ENCODE measurements around the gene TBC1D13. TPM values are rescaled to one million over a fixed set of nuclear protein-coding genes. Genes with fewer than 3 reads are reported as not detected.

TBC1D13 gene
- total and polyA plus RNA-seq, 2 of the 4 experiments (the other 2 are of a cell fraction), result 9.1 to 26.4 TPM

GRCh38 chr9:128828719-128829452 lies 41.8 kb downstream of the TBC1D13 start:
- dilution Hi-C loops (cut with HindIII; ENCODE audit: low sequenced_read_pairs, unreplicated experiment), result no loop called here
- H3K36me3 ChIP-seq (ENCODE audit: control insufficient read depth, insufficient read depth, low read length), result peaks cover 29% of the 10 kb centered on the region
- WGBS, 2 experiments (ENCODE audit: extremely low coverage in 2 of 2, insufficient read length in 1 of 2), result 42% methylated on average over 7 of the region's 18 CpGs; no CpG with 5 or more reads in 1 of the 2 experiments
- peak overlapping the region; percentile 96 for H3K4me2 ChIP-seq (ENCODE audit: low read depth, low read length)
- CTCF ChIA-PET, result interaction anchor here (0.8 to 3.2 kb wide), 3 partner anchors 11 to 100 kb away, joined by 3 to 11 read pairs (median 6); partner anchors contain the start of gene ENDOG
- peak overlapping the region; percentile 73 for H3K27ac ChIP-seq (ENCODE audit: insufficient read depth, low read length)
- peak overlapping the region; percentile 45 for H3K4ac ChIP-seq (ENCODE audit: low read depth, low read length)
- TF ChIP-seq USF2 (IDR thresholded peaks at IDR 0.05; ENCODE audit: low read depth, low read length) (no peak), BHLHE40 (IDR thresholded peaks at IDR 0.05; ENCODE audit: low read depth, low read length) (no peak), RAD21 (IDR thresholded peaks at IDR 0.05; ENCODE audit: low read length) (no peak), CEBPB (IDR thresholded peaks at IDR 0.05; ENCODE audit: low read depth, low read length) (no peak), RCOR1 (IDR thresholded peaks at IDR 0.05; ENCODE audit: insufficient replicate concordance, low read length) (no peak), MAFK (IDR thresholded peaks at IDR 0.05; ENCODE audit: low read depth, low read length) (no peak), SMC3 (IDR thresholded peaks at IDR 0.05; ENCODE audit: low read depth, low read length) (no peak), POLR2A (IDR thresholded peaks at IDR 0.05; ENCODE audit: low read depth, low read length) (no peak), RFX5 (IDR thresholded peaks at IDR 0.05; ENCODE audit: low read depth, low read length) (no peak), FOS (IDR thresholded peaks at IDR 0.05; ENCODE audit: low read depth, low read length) (no peak), CHD1 (IDR thresholded peaks at IDR 0.05; ENCODE audit: low read depth, low read length) (no peak), NFE2L2 (IDR thresholded peaks at IDR 0.05; ENCODE audit: low read depth, low read length) (no peak), MXI1 (IDR thresholded peaks at IDR 0.05; ENCODE audit: borderline replicate concordance, low read depth, low read length) (no peak), ELK1 (IDR thresholded peaks at IDR 0.05; ENCODE audit: borderline replicate concordance, low read depth, low read length) (no peak), CTCF (conservative IDR thresholded peaks at IDR 0.05; ENCODE audit: low read depth, low read length) (no peak)
- peaks cover 23% of the 10 kb centered on the region in 2 experiments for H3K79me1 ChIP-seq (ENCODE audit: low read depth in 1 of 2, low read length in 2 of 2)
- H2BK120ac ChIP-seq (ENCODE audit: low read depth, low read length), result no peak overlapping the region
- POLR2A ChIA-PET (ENCODE audit: unreplicated experiment), result no interaction called here
- H2BK5ac ChIP-seq (ENCODE audit: low read depth, low read length, poor library complexity, severe bottlenecking), result peak overlapping the region; percentile 44
- H3K4me3 ChIP-seq (ENCODE audit: insufficient read depth, low read depth, low read length), result peak overlapping the region; percentile 80
- H2BK20ac ChIP-seq (ENCODE audit: low read depth, low read length), result no peak overlapping the region
- H4K20me1 ChIP-seq (ENCODE audit: insufficient read depth, low read length), result peaks cover 3% of the 10 kb centered on the region; the same call in 1 of the 2 replicates
- H3K23ac ChIP-seq (ENCODE audit: low read depth, low read length), result peak overlapping the region; percentile 78
- no peaks in the 10 kb centered on the region for H3K9me3 ChIP-seq (ENCODE audit: control insufficient read depth, insufficient read depth, low read length)
- DNase-seq (no peak), ATAC-seq (ENCODE audit: low read depth) (no peak; the same call in 1 of the 2 replicates)
- peak overlapping the region; percentile 79 for H3K14ac ChIP-seq (replicated peaks; ENCODE audit: low read depth, low read length)
- peak overlapping the region; percentile 95 for H2AK9ac ChIP-seq (replicated peaks; ENCODE audit: low read depth, low read length, poor library complexity)
- no peak overlapping the region for H3K18ac ChIP-seq (ENCODE audit: low read depth, low read length)
- peak overlapping the region; percentile 25 to 83; a peak in 2 of 4 replicates for H4K8ac ChIP-seq (ENCODE audit: low read depth in 2 of 2, low read length in 2 of 2)
- no peak overlapping the region for H4K5ac ChIP-seq (ENCODE audit: low read depth, low read length)
- H3K4me1 ChIP-seq (ENCODE audit: control insufficient read depth, insufficient read depth, low read length), result peaks cover 5% of the 10 kb centered on the region; the same call in 1 of the 2 replicates
- intact Hi-C loops (cut with micrococcal nuclease), result no loop called here
- H3K27me3 ChIP-seq (ENCODE audit: control insufficient read depth, insufficient read depth, low read length), result no peaks in the 10 kb centered on the region
- H3K56ac ChIP-seq (ENCODE audit: extremely low read depth, insufficient read depth, low read length), result peak overlapping the region; percentile 66
- peak overlapping the region; percentile 98 for H2AFZ ChIP-seq (replicated peaks; ENCODE audit: low read length, poor library complexity)
- in situ Hi-C loops (cut with MboI; ENCODE audit: low sequenced_read_pairs), result no loop called here
- no peak overlapping the region for H2BK15ac ChIP-seq (ENCODE audit: low read depth, low read length)
- BruUV-seq (replicated peaks), result no TSS peak
- H3K9me1 ChIP-seq (ENCODE audit: insufficient read depth, low read length), result peaks cover 3% of the 10 kb centered on the region; the same call in 1 of the 2 replicates
- no peak overlapping the region for H4K91ac ChIP-seq (ENCODE audit: insufficient read depth, low read depth, low read length)
- peak overlapping the region; percentile 49 for H3K9ac ChIP-seq (ENCODE audit: low read depth, low read length)
- H2AK5ac ChIP-seq (ENCODE audit: low read depth, low read length), result peak overlapping the region; percentile 53; the same call in 1 of the 2 replicates

Data from IMR-90 (cell line).